HUDEP-2 (cell line): ENCODE results near the gene CST5.
A peak's percentile ranks its signal among the peaks of the same experiment; 100 is the strongest.
"Not testable (repeated sequence)": the region's sequence is repeated elsewhere in the genome, so short reads cannot be mapped to it uniquely, and the experiment has no call there.

ENCODE experiments used
- DNase-seq, 76 experiments: peaks; one replicate each; lab custom pipeline; 2025; ENCODE audit not compliant: unreplicated experiment in 76 of 76; lab: John Stamatoyannopoulos, UW

The CST5 gene, protein sequence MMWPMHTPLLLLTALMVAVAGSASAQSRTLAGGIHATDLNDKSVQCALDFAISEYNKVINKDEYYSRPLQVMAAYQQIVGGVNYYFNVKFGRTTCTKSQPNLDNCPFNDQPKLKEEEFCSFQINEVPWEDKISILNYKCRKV

GRCh38 chr20:23879328-23879798, at the start of gene CST5:
CST5 (minus strand) TSS chr20:23879748; CDS start chr20:23879676, 72 bp downstream.
- no peak for DNase-seq

- DNase-seq = peak in 1 of 76 experiments; percentile 1
These were observed 49.2 kb upstream of the CST5 start for GRCh38 chr20:23928788-23929187.

DNA sequence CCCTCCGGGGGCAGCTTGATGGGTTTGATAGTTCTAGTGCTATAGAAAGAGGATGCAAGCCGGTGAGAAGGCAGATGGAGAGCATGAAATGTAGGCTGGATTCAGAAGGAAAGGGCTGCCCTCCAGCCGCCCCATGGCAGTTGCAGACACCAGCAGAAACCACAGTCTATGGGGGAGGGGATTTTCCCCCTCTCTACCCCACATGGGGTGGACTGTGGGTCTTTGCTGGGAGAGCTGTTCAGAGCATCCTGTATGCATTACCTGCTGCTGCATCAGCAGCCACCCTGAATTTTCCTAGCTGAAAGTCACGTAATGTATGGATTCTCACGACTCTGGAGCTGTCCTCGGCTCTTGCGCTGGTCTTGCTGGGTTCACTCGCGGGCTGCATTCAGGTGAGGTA, 48.8 kb upstream of the CST5 start:
- DNase-seq = no peak

GRCh38 chr20:23926944-23927872, 47.7 kb upstream of the CST5 start:
- no peak for DNase-seq

DNA sequence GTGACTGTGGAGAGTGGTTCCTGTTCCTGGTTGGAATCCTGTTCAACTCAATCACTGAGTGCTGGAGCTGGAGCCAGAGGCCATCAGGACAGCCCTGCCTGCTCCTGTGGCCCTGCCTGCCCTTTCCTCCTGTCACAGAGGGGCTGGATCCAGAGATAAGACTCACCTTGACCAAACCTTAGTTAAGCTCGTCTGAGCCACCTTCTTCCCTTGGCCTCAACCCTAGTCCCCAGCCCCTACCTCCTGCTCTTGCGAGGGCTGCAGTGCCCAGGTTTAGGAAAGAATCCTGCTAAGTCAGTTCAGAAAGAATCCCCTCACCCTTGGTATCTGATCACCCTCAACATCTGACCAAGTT, 47.0 kb upstream of the CST5 start:
- no peak for DNase-seq

DNA sequence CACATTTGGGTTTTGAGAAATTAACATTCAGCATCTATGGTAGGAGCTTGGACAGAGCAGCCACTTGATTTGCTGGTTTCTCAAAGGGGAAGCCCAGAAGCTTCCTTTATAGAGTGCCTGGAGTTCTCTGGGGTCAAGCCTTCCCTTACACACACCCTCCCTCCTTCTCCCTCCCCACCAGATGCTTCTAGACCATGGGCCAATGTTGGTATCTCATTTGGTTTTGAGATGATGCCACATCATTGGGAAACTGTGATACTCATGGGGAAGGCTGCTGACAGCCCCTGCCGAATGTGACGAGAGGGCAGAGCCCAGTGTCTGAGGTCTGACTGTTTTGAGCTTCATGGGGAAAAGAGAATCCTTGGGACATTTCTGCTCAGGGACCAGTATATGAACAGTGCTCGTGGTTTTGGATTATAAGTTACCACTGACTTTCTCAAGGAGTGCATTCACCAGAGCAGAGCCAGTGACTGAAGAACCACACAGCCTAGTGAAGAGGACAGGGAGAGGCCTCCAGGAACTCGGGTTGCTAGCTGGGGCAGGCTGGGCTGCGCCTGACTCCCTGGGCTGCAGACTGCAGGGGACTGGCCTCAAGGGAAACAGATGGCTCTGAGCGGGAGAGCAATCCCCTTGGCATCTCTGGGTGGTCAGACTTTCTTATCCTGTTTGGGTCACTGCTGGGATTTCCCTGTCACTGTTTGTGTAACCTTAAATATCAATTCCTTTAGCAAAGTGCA, 46.4 kb upstream of the CST5 start:
- no peak for DNase-seq

DNA sequence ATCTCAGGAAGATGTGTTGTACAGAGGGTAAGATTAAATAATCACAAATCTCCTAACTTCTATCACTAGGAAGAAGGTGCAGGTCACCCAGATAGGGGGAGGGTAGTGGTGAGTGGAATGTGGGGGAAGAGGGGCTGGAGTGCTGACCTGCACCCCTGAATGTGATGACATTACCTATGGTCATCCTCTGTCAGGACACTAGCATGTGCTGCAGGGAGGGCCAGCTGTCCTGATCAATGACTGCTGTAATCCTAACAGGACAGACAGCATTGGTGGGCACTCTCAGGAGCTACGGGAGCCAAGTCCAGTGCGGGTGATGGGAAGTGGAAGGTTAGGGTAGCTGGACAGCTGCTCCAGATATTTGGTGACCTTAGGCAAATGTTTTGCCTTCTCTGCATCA, 45.2 kb upstream of the CST5 start:
- DNase-seq = no peak

GRCh38 chr20:23923891-23924435, 44.4 kb upstream of the CST5 start:
- no peak for DNase-seq

DNA sequence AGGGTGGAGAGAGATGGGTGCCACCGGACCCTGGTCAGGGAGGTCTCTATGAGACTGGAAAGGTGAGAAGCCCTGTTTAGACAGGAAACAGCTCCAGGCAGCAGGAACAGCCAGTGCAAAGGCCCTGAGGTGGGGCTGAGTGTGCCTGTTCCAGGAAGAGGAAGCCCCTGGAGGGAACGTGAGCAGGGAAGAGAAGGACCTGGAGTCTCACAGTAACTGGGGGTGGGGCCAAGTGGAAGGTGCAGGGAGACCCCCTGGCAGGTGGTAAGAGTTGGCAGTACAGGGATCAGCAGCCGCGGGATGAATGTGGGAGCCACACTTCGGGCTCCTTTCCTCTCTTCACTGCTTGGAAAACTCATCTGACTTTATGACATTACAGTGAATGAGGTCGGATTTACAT, 43.8 kb upstream of the CST5 start:
- DNase-seq = no peak

- DNase-seq = no peak
These were observed 41.1 kb upstream of the CST5 start for GRCh38 chr20:23920408-23921325.

- no peak for DNase-seq
These were observed 39.3 kb upstream of the CST5 start for GRCh38 chr20:23918896-23919295.

- no peak for DNase-seq
These were observed 38.7 kb upstream of the CST5 start for GRCh38 chr20:23918101-23918862.

- no peak for DNase-seq
These were observed 37.6 kb upstream of the CST5 start for GRCh38 chr20:23917024-23917725.

DNA sequence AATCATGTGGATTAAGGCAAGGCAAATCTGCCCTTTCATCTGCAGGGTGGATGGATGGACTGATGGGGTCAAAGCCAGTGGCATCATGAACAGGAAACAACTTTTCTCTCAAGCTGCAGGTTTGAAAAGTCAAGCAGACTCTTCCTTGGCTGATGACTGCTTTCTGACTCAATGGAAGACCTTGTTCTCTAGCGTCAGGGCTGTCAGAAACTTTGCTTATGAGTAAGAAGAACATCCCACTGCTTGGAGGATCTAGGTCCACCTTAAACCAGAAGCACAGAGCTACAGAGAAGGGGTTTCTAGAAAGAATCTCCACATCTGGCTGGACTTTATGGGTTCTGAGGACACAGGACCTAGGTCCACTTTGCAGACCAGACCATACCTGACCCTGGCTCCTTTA, 36.3 kb upstream of the CST5 start:
- DNase-seq = no peak

GRCh38 chr20:23914469-23914868, 34.9 kb upstream of the CST5 start:
- DNase-seq = not testable (repeated sequence)

GRCh38 chr20:23910210-23910609, 30.7 kb upstream of the CST5 start:
- DNase-seq = no peak

DNA sequence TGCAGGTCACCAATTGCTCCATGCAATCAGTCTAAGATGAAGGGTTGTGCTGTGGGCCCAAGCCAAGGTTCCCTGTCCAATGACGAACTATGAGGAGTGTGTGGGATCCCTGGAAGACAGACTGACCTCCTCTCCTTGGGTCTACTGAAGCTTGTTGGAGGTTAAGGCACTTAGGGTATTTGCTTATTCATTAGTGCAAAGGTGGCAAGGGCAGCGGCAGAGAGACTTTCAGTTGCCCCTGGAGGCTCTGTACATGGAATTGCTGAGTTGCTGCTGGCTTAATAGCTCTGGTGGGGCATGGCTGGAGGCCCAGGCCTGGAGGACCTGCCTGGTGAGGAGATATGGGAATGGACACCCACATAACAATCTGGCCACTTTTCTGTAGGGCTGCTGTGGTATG, 29.8 kb upstream of the CST5 start:
- no peak for DNase-seq

DNA sequence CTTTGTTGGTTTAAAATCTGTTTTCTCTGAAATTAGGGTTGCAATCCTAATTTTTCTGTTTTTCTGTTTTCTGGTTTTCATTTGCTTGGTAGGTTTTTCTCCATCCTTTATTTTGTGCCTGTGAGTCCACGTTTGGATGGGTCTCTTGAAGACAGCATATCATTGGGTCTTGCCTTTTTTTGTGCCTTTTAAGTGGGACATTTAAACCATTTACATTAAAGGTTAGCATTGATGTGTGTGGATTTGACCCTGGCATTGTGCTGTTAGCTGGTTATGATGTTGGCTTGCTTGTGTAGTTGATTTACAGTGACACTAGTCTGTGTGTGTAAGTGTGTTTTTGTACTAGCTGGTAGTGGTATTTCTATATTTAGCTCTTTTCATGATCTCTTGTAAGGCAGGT, 28.0 kb upstream of the CST5 start:
- DNase-seq = no peak

GRCh38 chr20:23902396-23902795, 22.8 kb upstream of the CST5 start:
- DNase-seq = not testable (repeated sequence)
